Aorta (tissue), 5 donors: Measurements from ENCODE around the gene INCA1. TPM values are rescaled to one million over a fixed set of nuclear protein-coding genes. Genes with fewer than 3 reads are reported as not detected.

Experiments
- ATAC-seq: fragments of 200-7000 bp; cut with Tn5 transposase; one replicate; pipeline ENCODE4 v1.9.1; 2022; ENCODE audit warnings: moderate library complexity; ENCODE audit not compliant: low FRiP score
- DNase-seq, 2 donors: peaks; one replicate each; pipeline ENCODE4 v3.0.0-alpha.2; 2020
- H3K27ac ChIP-seq, 2 donors: one replicate each; pipeline ENCODE4 v1.5.1; 2013; ENCODE audit warnings: low read length in 2 of 2, mild to moderate bottlenecking in 2 of 2, moderate library complexity in 2 of 2, control low read depth in 1 of 2, inconsistent platforms in 1 of 2, low read depth in 1 of 2
- H3K27me3 ChIP-seq, 2 donors: one replicate each; pipeline ENCODE4 v1.6.1; 2013; ENCODE audit warnings: control low read depth in 1 of 2, low read length in 1 of 2, mild to moderate bottlenecking in 1 of 2, moderate library complexity in 1 of 2; ENCODE audit not compliant: insufficient read depth in 2 of 2, control insufficient read depth in 1 of 2
- H3K36me3 ChIP-seq, 2 donors: one replicate each; pipeline ENCODE4 v1.6.1; 2013; ENCODE audit warnings: control low read depth in 1 of 2, low read length in 1 of 2, mild to moderate bottlenecking in 1 of 2; ENCODE audit not compliant: insufficient read depth in 2 of 2, control insufficient read depth in 1 of 2
- H3K4me1 ChIP-seq, 2 donors: one replicate each; pipeline ENCODE4 v1.6.1; 2013; ENCODE audit warnings: low read length in 2 of 2, control low read depth in 1 of 2, mild to moderate bottlenecking in 1 of 2, moderate library complexity in 1 of 2; ENCODE audit not compliant: insufficient read depth in 2 of 2, control insufficient read depth in 1 of 2
- H3K4me3 ChIP-seq, 2 donors: one replicate each; pipeline ENCODE4 v1.5.1; 2013; ENCODE audit warnings: low read length in 2 of 2, control low read depth in 1 of 2, mild to moderate bottlenecking in 1 of 2
- H3K9me3 ChIP-seq: one replicate; pipeline ENCODE4 v1.6.1; 2013; ENCODE audit warnings: mild to moderate bottlenecking, low read length; ENCODE audit not compliant: control insufficient read depth
- WGBS, 2 donors: extraction: QIAGEN DNeasy Blood & Tissue Kit; methylation state at CpG; one replicate each; pipeline ENCODE4 v1.1.7; 2013; 5-methylcytosine and 5-hydroxymethylcytosine counted together
- intact Hi-C, 2 donors: fragments of 100-400 bp; cut with DNase I; formaldehyde crosslinking; loops; one replicate each; pipeline versions ENCODE4 v1.14.2 to v1.15.0; 2022
- polyA plus RNA-seq, 2 donors: library from polyadenylated mRNA; stranded (reverse); fragments of 200-250 nt; gene quantifications; one replicate each; pipeline ENCODE4 v1.2.3, GENCODE V29; 2013
- total RNA-seq, 2 donors: library from RNA; stranded (reverse); fragmentation: NEBNext Ultra II Directional; extraction: Animal tissue kit (Norgen Biotek cat#: 25700); gene quantifications; one replicate each; pipeline ENCODE4 v1.2.1, GENCODE V29; 2021
- donor health status: healthy with polysubstance abuse.
- donor health status: Bipolar disorder and iron deficiency.
- donor health status: DM: no; HTN: no; CAD: no.
- donor health status: DM: no; HTN: no; CAD: no.
- donor health status: DM: yes; HTN: yes; CAD: no.

The INCA1 gene
- total and polyA plus RNA-seq, 4 donors, result 1.2 to 4.9 (median 1.6) TPM

- Histone ChIP-seq H3K36me3 (peaks cover 0 to 5% of the 10 kb centered on the region in 2 donors), H3K4me3 (no peak overlapping the region), H3K27ac (no peak overlapping the region), H3K27me3 (no peaks in the 10 kb centered on the region), H3K9me3 (no peaks in the 10 kb centered on the region), H3K4me1 (no peaks in the 10 kb centered on the region)
- WGBS, 2 donors, result 82 to 83% methylated on average over 9 of the region's 9 CpGs
- no peak for DNase-seq
- ATAC-seq, result no peak
- intact Hi-C loops, result no loop called here
Observed at GRCh38 chr17:4960279-4960922, 36.9 kb downstream of the INCA1 start.

GRCh38 chr17:4959261-4959965 is 37.9 kb downstream of the INCA1 start:
- no peak for ATAC-seq
- H3K27me3 ChIP-seq, result no peaks in the 10 kb centered on the region
- H3K27ac ChIP-seq, result no peak overlapping the region
- H3K9me3 ChIP-seq, result no peaks in the 10 kb centered on the region
- WGBS, 2 donors, result 87% methylated on average over 18 of the region's 18 CpGs
- H3K4me1 ChIP-seq, result no peaks in the 10 kb centered on the region
- peaks cover 0 to 5% of the 10 kb centered on the region in 2 donors for H3K36me3 ChIP-seq
- intact Hi-C loops, result no loop called here
- DNase-seq, result no peak
- no peak overlapping the region for H3K4me3 ChIP-seq

DNA sequence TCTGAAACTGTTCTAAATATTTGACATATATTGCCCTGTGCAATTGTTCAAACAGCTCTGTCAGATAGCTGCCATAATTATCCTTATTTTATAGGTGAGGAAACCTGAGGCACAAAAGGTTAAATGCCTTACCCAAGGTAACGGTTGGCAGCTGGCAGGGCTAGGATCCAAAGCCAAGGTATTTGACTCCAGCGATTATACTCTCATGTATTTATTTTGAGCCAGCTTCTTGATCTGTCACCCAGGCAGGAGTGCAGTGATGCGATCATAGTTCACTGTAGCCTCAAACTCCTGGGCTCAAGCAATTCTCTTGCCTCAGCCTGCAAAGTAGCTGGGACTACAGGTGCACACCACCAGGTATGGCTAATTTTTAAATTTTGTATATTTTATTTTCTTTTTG is 39.2 kb downstream of the INCA1 start:
- no peak overlapping the region for H3K4me3 ChIP-seq
- H3K4me1 ChIP-seq, result no peaks in the 10 kb centered on the region
- ATAC-seq (no peak), DNase-seq (no peak)
- peaks cover 0 to 5% of the 10 kb centered on the region in 2 donors for H3K36me3 ChIP-seq
- WGBS, 2 donors, result 41 to 55% methylated on average over 3 of the region's 3 CpGs
- H3K9me3 ChIP-seq, result no peaks in the 10 kb centered on the region
- no peaks in the 10 kb centered on the region for H3K27me3 ChIP-seq
- intact Hi-C loops, result no loop called here
- no peak overlapping the region for H3K27ac ChIP-seq

- DNase-seq, result peak in 1 of 2 donors; percentile 58
- no peaks in the 10 kb centered on the region for H3K4me1 ChIP-seq
- 74 to 76% methylated on average over 10 of the region's 10 CpGs for WGBS, 2 donors
- intact Hi-C loops, result no loop called here
- H3K9me3 ChIP-seq, result no peaks in the 10 kb centered on the region
- no peak overlapping the region for H3K27ac ChIP-seq
- no peak overlapping the region for H3K4me3 ChIP-seq
- H3K36me3 ChIP-seq, result peaks cover 0 to 5% of the 10 kb centered on the region in 2 donors
- no peak for ATAC-seq
- H3K27me3 ChIP-seq, result no peaks in the 10 kb centered on the region
Observed at GRCh38 chr17:4956493-4957061, 40.7 kb downstream of the INCA1 start.

- intact Hi-C loops, result no loop called here
- no peaks in the 10 kb centered on the region for H3K9me3 ChIP-seq
- no peaks in the 10 kb centered on the region for H3K4me1 ChIP-seq
- WGBS, 2 donors, result 96% methylated on average over 8 of the region's 8 CpGs
- ATAC-seq (no peak), DNase-seq (no peak)
- peaks cover 0 to 3% of the 10 kb centered on the region in 2 donors for H3K36me3 ChIP-seq
- H3K27me3 ChIP-seq, result no peaks in the 10 kb centered on the region
- H3K27ac ChIP-seq, result no peak overlapping the region
- H3K4me3 ChIP-seq, result no peak overlapping the region
Observed at GRCh38 chr17:4955091-4955490, 42.2 kb downstream of the INCA1 start.

- Histone ChIP-seq H3K27me3 (no peaks in the 10 kb centered on the region), H3K4me3 (no peak overlapping the region), H3K36me3 (no peaks in the 10 kb centered on the region), H3K27ac (peak overlapping the region in 1 of 2 donors; percentile 2), H3K4me1 (no peaks in the 10 kb centered on the region), H3K9me3 (no peaks in the 10 kb centered on the region)
- DNase-seq (peak in 1 of 2 donors; percentile 69), ATAC-seq (no peak)
- intact Hi-C loops, result no loop called here
- 38 to 47% methylated on average over 14 of the region's 14 CpGs for WGBS, 2 donors
Observed at GRCh38 chr17:4953451-4953961, 43.8 kb downstream of the INCA1 start.

DNA sequence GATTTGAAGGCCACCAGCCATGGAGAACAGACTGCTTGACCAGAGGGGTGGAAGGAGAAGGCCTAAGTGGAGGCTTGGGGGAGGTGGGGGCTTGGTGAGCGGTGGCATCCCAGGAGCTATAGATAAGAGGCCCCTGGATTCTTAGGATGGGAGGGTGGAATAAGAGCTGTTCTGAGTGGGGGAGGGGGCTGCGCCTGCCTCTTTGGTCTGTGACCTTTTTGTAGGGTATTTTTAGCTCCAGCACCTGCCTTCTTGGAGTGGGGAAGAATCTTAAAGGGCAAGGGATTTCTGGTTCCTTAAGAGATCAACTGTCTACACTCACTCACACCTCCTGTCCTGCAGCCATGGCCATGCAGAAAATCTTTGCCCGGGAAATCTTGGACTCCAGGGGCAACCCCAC is 45.8 kb downstream of the INCA1 start:
- H3K27me3 ChIP-seq, result peaks cover 0 to 2% of the 10 kb centered on the region in 2 donors
- ATAC-seq (no peak), DNase-seq (no peak)
- H3K4me3 ChIP-seq, result no peak overlapping the region
- WGBS, 2 donors, result 86 to 92% methylated on average over 3 of the region's 3 CpGs
- no peaks in the 10 kb centered on the region for H3K4me1 ChIP-seq
- no peak overlapping the region for H3K27ac ChIP-seq
- no peaks in the 10 kb centered on the region for H3K9me3 ChIP-seq
- no peaks in the 10 kb centered on the region for H3K36me3 ChIP-seq
- intact Hi-C loops, result no loop called here

DNA sequence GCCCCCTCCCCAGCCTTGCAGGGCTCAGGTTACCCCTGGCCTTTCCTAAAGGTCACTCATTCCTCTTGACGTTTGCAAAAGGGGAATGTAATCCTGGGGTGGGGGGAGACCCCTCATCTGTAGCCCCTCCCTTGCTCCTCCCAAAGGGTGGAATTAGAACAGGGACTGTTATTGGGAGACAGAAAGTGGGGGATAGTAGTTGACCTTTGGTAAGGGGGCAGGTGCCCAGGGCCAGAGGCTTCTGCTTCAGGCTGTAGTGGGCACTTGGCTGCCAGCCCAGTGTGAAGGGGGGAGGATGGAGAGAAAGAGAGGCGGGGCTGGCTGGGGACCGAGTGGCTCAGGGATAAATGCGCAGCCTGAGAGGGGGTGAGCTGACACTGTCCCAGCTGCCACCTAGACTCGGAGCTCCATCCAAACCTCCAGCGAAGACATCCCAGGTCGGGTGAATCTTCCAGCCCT is 46.5 kb downstream of the INCA1 start, which contains the start of gene ENO3:
Gene ENO3 (plus strand): TSS at position 374 of the 459 bp plus-strand sequence. CDS start 711 bp downstream, outside the sequence.
- ATAC-seq, result no peak
- Histone ChIP-seq H3K27ac (peak within 1 kb of the TSS; percentile 83 to 88), H3K27me3 (peaks cover 0 to 2% of the 10 kb centered on the region in 2 donors), H3K4me3 (peak within 1 kb of the TSS; percentile 20 to 72), H3K36me3 (no peaks in the 10 kb centered on the region), H3K4me1 (no peaks in the 10 kb centered on the region), H3K9me3 (no peaks in the 10 kb centered on the region)
- intact Hi-C loops, result no loop called here
- 32 to 40% methylated on average over 7 of the region's 7 CpGs for WGBS, 2 donors
- DNase-seq, result peak in 1 of 2 donors; percentile 66
